ENCODE results near the gene MRGPRD.

Gene MRGPRD

DNA sequence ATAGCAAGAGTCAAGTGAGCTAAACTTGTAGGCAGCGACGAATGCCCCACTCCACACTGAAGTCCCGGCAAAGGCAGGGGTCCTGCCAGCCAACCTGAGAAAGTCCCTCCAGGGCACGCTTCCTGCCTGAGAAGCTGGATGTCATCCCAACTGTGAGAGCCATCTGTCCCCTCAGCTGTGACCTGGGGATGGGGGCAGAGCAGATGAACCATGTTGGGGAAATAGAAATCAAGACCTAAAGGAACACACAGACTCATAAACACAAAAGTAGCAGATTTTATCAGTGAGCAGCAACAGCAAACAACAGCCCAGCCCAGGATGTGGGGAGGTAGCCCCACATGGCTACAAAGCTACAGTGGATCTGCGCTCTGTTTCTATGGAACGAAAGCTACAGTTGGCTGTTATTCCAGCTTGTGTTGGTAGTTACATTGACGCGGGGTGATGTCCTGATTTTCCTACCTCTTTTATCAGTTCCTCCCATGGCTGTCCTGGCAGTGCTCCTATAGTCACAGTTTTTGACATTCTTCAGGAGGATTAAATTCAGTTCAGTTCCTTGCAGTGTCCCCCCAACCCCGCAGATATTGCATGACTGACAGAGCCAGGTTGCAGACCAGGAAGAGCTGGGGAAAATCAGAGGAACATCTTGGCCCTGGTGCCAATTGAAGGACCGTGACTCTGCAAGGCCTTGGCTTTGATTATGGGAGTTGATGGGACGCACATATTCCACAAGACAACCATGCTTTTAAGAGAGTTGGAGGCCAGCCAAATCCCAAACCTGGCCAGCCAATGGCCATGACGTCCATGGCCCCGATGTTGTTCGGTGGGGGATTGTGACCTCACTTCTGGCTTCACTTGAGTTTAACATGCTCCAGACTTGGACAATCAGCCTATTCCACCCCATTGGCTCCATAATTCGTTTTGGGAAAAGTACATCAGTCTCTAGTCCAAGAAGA lies 14.6 kb downstream of the MRGPRD start:
- DNase-seq (ENCODE audit: insufficient read length, low spot score), result no peak
- no peak for FAIRE-seq
- TF ChIP-seq POLR2AphosphoS5 (IDR thresholded peaks at IDR 0.05; ENCODE audit: low read depth, low read length), result no peak
- TF ChIP-seq TAF1 (IDR thresholded peaks at IDR 0.05; ENCODE audit: low read depth, low read length), result no peak
- TF ChIP-seq SPI1 (IDR thresholded peaks at IDR 0.05; ENCODE audit: low read depth, low read length), result no peak

DNA sequence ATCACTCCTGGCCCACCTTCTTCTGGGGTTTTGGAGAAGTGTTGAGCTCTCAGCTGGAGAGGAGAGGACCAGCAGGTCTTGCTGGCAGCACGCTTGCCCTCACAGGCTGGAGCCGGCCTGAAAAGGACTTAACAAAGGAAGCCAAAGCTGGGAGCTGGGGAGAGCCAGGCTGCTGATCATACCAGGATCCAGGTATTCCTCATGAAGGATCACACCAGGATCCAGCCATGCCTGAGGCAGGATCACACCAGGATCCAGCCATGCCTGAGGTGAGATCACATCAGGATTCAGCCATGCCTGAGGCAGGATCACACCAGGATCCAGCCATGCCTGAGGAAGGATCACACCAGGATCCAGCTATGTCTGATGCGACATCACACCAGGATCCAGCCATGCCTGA lies 17.0 kb downstream of the MRGPRD start:
- TF ChIP-seq TAF1 (IDR thresholded peaks at IDR 0.05; ENCODE audit: low read depth, low read length), result no peak
- no peak for TF ChIP-seq SPI1 (IDR thresholded peaks at IDR 0.05; ENCODE audit: low read depth, low read length)
- TF ChIP-seq POU2F2 (IDR thresholded peaks at IDR 0.05; ENCODE audit: low read depth, low read length), result no peak
- no peak for TF ChIP-seq POLR2A (IDR thresholded peaks at IDR 0.05; ENCODE audit: low read depth, low read length)
- TF ChIP-seq POLR2AphosphoS5 (IDR thresholded peaks at IDR 0.05; ENCODE audit: low read depth, low read length), result no peak
- TF ChIP-seq PAX5 (IDR thresholded peaks at IDR 0.05; ENCODE audit: insufficient read depth, low read length, severe bottlenecking), result no peak
- DNase-seq (ENCODE audit: insufficient read length, low spot score) (no peak), FAIRE-seq (peak; percentile 91)

DNA sequence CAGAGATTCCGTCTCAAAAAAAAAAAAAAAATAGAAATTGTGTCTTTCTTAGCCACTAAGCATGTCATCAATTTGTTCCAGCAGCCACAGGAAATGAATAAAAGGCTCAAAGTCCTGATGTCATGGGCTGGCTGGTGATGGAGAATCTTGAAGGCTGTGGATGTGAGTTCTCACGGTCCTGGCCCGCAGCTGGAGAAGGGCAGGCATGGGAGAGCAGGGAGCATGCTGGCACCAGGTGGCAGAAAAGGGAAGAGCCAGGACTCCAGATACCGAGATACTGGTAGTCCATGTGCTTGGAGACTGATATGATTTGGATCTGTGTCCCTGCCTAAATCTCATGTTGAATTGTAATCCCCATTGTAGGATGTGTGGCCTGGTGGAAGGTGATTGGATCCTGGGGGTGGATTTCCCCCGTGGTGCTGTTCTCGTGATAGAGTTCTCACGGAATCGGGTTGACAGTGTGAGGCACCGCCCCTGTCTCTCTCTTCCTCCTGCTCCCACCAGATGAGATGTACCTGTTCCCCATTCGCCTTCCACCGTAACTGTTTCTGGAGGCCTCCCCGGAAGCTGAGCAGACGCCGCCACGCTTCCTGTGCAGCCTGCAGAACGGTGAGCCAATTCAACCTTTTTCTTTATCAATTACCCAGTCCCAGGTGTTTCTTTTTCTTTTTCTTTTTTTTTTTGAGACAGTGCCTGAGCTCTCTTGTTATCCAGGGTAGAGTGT lies 18.1 kb downstream of the MRGPRD start:
- no peak for TF ChIP-seq POLR2AphosphoS5 (IDR thresholded peaks at IDR 0.05; ENCODE audit: low read depth, low read length)
- no peak for TF ChIP-seq SPI1 (IDR thresholded peaks at IDR 0.05; ENCODE audit: low read depth, low read length)
- TF ChIP-seq POLR2A (IDR thresholded peaks at IDR 0.05; ENCODE audit: low read depth, low read length), result no peak
- no peak for TF ChIP-seq PAX5 (IDR thresholded peaks at IDR 0.05; ENCODE audit: insufficient read depth, low read length, severe bottlenecking)
- no peak for TF ChIP-seq TAF1 (IDR thresholded peaks at IDR 0.05; ENCODE audit: low read depth, low read length)
- no peak for TF ChIP-seq POU2F2 (IDR thresholded peaks at IDR 0.05; ENCODE audit: low read depth, low read length)
- DNase-seq (ENCODE audit: insufficient read length, low spot score), result no peak
- no peak for FAIRE-seq

DNA sequence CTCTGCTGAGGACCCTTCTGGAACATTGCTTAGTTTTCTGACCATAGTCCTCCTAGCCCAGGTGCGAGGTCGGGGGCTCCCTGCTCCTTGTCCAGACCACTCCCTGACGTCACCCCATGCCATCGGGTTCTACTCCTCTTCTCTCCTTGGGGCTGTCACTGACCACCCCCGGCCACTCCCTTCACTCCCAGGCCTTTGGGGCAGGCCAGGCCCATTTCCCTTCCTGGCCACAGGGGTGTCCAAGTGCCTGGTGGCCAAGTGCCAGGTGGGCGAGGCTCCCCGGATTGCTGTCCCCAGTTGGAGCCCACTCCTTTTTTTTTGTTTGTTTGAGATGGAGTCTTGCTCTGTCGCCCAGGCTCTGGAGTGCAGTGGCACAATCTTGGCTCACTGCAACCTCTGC lies 19.5 kb downstream of the MRGPRD start:
- DNase-seq (ENCODE audit: insufficient read length, low spot score) (no peak), FAIRE-seq (no peak)
- no peak for TF ChIP-seq POLR2AphosphoS5 (IDR thresholded peaks at IDR 0.05; ENCODE audit: low read depth, low read length)
- no peak for TF ChIP-seq SPI1 (IDR thresholded peaks at IDR 0.05; ENCODE audit: low read depth, low read length)
- TF ChIP-seq PAX5 (IDR thresholded peaks at IDR 0.05; ENCODE audit: insufficient read depth, low read length, severe bottlenecking), result no peak
- TF ChIP-seq POU2F2 (IDR thresholded peaks at IDR 0.05; ENCODE audit: low read depth, low read length), result no peak

DNA sequence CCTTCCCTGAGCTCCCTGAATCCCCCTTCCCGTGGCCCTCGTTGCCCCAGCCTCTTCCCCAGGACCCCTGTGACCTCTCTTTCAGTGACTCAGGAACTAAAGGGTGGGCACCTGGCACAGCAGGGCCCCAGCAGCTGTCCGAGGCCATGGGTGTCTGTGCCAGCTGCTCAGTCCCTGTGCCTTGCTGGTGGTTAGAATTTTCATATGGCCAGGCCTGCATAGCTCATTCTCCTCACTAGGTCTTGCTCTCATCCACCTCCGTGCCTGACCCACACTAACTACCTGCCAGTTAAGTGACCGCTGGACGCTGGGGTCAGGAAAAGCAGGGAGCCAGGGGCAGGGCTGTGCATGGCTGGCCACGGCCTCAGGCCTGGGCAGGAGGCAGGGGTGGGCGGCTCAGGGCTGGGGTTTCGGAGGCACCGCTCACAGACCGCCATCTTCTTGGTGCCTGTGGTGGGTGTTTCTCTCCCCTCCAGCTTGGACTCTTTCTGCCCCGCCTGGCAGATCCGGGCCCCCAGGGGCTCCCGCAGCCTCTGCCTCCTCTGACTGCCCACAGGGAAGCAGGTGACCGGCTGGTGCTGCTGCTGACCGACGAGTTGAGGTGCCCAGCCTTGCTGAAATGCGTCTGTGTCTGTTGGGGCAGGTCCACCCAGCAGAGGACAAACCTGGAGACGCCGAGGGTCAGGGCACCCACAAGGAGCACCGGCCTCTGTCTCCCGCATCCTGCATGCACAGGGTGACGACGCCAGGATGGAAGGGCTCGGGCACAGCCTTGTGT lies 20.3 kb downstream of the MRGPRD start:
- no peak for FAIRE-seq
- no peak for TF ChIP-seq PAX5 (IDR thresholded peaks at IDR 0.05; ENCODE audit: insufficient read depth, low read length, severe bottlenecking)
- no peak for TF ChIP-seq POU2F2 (IDR thresholded peaks at IDR 0.05; ENCODE audit: low read depth, low read length)
- no peak for TF ChIP-seq SPI1 (IDR thresholded peaks at IDR 0.05; ENCODE audit: low read depth, low read length)
- no peak for TF ChIP-seq TAF1 (IDR thresholded peaks at IDR 0.05; ENCODE audit: low read depth, low read length)
- no peak for TF ChIP-seq POLR2AphosphoS5 (IDR thresholded peaks at IDR 0.05; ENCODE audit: low read depth, low read length)
- no peak for TF ChIP-seq POLR2A (IDR thresholded peaks at IDR 0.05; ENCODE audit: low read depth, low read length)
- DNase-seq (ENCODE audit: insufficient read length, low spot score), result no peak

DNA sequence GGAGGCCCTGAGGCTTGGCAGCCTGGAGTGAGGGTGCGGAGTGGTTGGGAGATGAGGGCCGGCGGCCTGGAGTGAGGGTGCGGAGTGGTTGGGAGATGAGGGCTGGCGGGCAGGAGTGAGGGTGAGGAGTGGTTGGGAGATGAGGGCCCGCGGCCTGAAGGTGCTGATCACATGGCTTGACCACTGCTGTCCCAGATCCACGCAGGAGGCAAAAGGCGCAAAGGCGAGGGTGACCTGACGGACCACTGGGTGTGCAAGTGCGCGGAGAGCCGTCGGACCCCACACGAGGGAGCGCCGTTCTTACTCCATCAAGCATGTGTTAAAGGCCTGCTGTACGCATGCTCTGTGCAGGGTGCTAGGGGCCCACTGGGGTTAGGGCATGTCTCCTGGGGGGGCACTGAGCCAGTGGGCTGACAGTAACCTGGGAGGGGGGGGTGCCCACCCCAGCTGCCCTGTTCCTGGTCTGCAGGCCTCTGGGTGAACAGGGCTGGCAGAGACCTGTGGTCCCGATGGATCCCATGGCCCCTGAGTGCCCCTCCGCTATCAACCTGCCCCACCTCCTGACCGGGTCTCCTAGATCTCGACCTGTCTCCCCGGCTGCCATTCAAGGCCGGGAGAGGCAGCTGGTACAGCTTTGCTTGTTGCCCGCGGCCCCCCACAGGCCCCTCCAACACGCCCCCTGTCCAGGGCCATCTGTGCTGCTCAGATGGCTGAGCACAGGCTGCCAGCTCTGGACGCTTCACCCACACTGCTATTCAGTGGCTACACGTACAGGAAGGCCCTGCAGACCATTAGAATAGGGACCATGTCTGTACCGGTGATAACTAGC lies 21.1 kb downstream of the MRGPRD start:
- no peak for FAIRE-seq
- TF ChIP-seq POLR2A (IDR thresholded peaks at IDR 0.05; ENCODE audit: low read depth, low read length) (no peak), PAX5 (IDR thresholded peaks at IDR 0.05; ENCODE audit: insufficient read depth, low read length, severe bottlenecking) (no peak), SPI1 (IDR thresholded peaks at IDR 0.05; ENCODE audit: low read depth, low read length) (no peak), TAF1 (IDR thresholded peaks at IDR 0.05; ENCODE audit: low read depth, low read length) (no peak), POU2F2 (IDR thresholded peaks at IDR 0.05; ENCODE audit: low read depth, low read length) (no peak), POLR2AphosphoS5 (IDR thresholded peaks at IDR 0.05; ENCODE audit: low read depth, low read length) (no peak)
- no peak for DNase-seq (ENCODE audit: insufficient read length, low spot score)

DNA sequence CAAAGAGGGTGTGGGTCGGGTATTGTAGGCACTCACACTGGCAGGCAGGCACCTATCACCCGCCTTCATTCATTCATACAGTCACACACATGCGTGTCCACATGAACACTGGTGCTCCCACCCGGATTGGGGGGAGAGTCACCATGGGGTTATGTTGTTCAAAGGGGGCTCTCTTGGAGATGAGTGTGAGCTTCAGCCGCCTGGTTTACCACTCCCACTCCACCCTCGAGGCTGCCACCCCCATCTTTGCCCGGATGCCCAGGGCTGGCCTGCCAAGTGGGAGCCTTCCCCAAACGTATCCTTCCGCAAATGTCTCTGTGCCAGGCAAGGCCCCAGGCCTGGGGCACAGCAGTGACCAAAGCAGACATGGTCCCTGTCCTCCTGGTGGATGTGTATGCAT lies 22.6 kb downstream of the MRGPRD start:
- no peak for DNase-seq (ENCODE audit: insufficient read length, low spot score)
- TF ChIP-seq POU2F2 (IDR thresholded peaks at IDR 0.05; ENCODE audit: low read depth, low read length), result no peak
- no peak for FAIRE-seq

DNA sequence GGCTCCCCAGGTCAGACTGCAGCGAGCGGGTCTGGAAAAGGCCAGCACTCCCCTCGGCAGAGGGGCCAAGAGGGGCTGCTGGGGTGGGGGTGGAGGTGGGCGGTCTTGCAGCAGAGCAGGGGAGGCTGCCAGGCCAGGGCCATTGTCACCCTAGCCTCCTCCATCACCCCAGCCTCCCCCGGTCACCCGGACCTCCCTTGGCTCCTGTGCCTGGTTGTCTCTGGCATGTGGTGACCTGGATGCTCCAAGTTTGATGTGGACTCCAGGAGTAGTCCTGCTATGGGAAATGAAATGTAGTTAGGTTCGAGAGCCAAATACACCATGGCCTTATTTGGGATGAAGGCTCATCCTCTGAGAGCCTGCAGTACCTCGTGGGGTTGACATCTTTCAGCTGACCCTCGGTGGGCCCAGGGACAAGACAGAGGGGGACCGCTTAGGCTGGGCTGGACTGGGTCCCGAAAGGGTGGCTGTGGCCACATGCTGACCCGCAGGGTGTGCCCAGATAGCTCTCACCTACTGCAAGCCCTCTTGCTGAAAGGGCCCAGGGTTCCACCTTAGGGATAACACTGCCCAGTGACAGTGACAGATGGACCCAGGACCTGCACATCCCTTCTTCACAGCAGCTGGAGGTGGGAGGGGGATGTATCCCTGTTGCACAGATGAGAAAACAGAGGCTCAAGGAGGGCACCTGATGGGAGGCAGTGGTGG lies 24.1 kb downstream of the MRGPRD start:
- FAIRE-seq, result no peak
- DNase-seq (ENCODE audit: insufficient read length, low spot score), result no peak
- TF ChIP-seq POLR2A (IDR thresholded peaks at IDR 0.05; ENCODE audit: low read depth, low read length), result no peak
- no peak for TF ChIP-seq POLR2AphosphoS5 (IDR thresholded peaks at IDR 0.05; ENCODE audit: low read depth, low read length)
- TF ChIP-seq TAF1 (IDR thresholded peaks at IDR 0.05; ENCODE audit: low read depth, low read length), result no peak
- no peak for TF ChIP-seq PAX5 (IDR thresholded peaks at IDR 0.05; ENCODE audit: insufficient read depth, low read length, severe bottlenecking)
- no peak for TF ChIP-seq SPI1 (IDR thresholded peaks at IDR 0.05; ENCODE audit: low read depth, low read length)
- TF ChIP-seq POU2F2 (IDR thresholded peaks at IDR 0.05; ENCODE audit: low read depth, low read length), result no peak
